ENCODE results near the gene ZNF205. TPM values are rescaled to one million over a fixed set of nuclear protein-coding genes. Genes with fewer than 3 reads are reported as not detected.

The ZNF205 gene
- total and polyA plus RNA-seq, 9 of the 15 experiments (the other 6 are each of a cell fraction or from before 2014, with no cell fraction given) = 2.4 to 11.8 (median 5.1) TPM; not detected in 2

GRCh38 chr16:3106205-3106928 is 6.0 kb upstream of the ZNF205 start (continued):
- no peak for TF ChIP-seq CUX1 (CRISPR knock-in tag; IDR thresholded peaks at IDR 0.05)
- no peak for TF ChIP-seq CC2D1A (IDR thresholded peaks at IDR 0.05)
- no peak for TF ChIP-seq ASH1L (IDR thresholded peaks at IDR 0.05; ENCODE audit: borderline replicate concordance, low read depth, partially characterized antibody)
- no peak for TF ChIP-seq SAFB (IDR thresholded peaks at IDR 0.05; ENCODE audit: borderline replicate concordance, low read depth, low read length)
- TF ChIP-seq CHD2 (IDR thresholded peaks at IDR 0.05; ENCODE audit: low read depth, low read length) = no peak
- no peak for TF ChIP-seq IRF1 (CRISPR knock-in tag; IDR thresholded peaks at IDR 0.05; ENCODE audit: borderline replicate concordance)
- peak; percentile 88 for TF ChIP-seq NR4A1 (CRISPR knock-in tag; IDR thresholded peaks at IDR 0.05)
- 0 out of 2 replicates have a peak, but pooled peaks have one; percentile 63 for TF ChIP-seq NR4A1 (tag; IDR thresholded peaks at IDR 0.05)
- TF ChIP-seq PCBP2 (IDR thresholded peaks at IDR 0.05; ENCODE audit: low read depth, low read length, poor library complexity, severe bottlenecking) = no peak
- no peak for TF ChIP-seq MAFK (IDR thresholded peaks at IDR 0.05; ENCODE audit: low read length)
- TF ChIP-seq CLOCK (CRISPR knock-in tag; IDR thresholded peaks at IDR 0.05; ENCODE audit: borderline replicate concordance) = no peak
- TF ChIP-seq ATF3 (IDR thresholded peaks at IDR 0.05) = no peak
- no peak for TF ChIP-seq ATF3 (CRISPR knock-in tag; conservative IDR thresholded peaks at IDR 0.05)
- no peak; the same call in 1 of the 2 replicates for TF ChIP-seq NCOR1 (IDR thresholded peaks at IDR 0.05)
- TF ChIP-seq ZNF75A (CRISPR knock-in tag; IDR thresholded peaks at IDR 0.05) = no peak
- TF ChIP-seq U2AF1 (optimal IDR thresholded peaks at IDR 0.05; ENCODE audit: low read depth, low read length) = no peak
- TF ChIP-seq SRSF7 (optimal IDR thresholded peaks at IDR 0.05; ENCODE audit: low read depth, low read length) = no peak
